ENCODE data around the gene KIF4A.

DNA sequence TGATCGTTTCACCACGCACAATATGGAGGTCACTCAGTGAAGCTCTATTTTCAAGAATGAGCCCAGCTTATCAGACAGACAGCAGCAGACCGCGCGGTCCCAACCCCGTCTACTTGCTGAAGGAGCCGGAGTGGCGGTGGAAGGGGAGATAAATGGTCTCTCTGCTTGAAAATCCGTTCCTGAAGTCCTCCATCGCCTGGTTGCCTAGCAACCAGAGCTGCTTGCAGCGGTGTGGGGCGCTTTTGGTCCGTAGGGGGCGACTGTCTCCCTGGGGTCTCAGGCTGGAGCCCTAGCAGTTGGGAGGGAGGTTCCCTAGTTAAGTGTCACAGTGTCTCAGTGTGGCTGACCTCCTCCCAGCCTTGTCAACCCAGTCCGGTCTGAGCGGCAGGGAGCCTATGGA, 146.4 kb downstream of the KIF4A start:
- no peak for TF ChIP-seq XRCC4 (IDR thresholded peaks at IDR 0.05; ENCODE audit: extremely low read depth, insufficient read depth, insufficient read length)
- TF ChIP-seq GABPA (tag; conservative IDR thresholded peaks at IDR 0.05; ENCODE audit: low read depth): no peak
- no peak for TF ChIP-seq ZNF253 (CRISPR knock-in tag; conservative IDR thresholded peaks at IDR 0.05)
- TF ChIP-seq, protein P1, sequence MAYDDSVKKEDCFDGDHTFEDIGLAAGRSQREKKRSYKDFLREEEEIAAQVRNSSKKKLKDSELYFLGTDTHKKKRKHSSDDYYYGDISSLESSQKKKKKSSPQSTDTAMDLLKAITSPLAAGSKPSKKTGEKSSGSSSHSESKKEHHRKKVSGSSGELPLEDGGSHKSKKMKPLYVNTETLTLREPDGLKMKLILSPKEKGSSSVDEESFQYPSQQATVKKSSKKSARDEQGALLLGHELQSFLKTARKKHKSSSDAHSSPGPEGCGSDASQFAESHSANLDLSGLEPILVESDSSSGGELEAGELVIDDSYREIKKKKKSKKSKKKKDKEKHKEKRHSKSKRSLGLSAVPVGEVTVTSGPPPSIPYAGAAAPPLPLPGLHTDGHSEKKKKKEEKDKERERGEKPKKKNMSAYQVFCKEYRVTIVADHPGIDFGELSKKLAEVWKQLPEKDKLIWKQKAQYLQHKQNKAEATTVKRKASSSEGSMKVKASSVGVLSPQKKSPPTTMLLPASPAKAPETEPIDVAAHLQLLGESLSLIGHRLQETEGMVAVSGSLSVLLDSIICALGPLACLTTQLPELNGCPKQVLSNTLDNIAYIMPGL (CRISPR knock-in tag; IDR thresholded peaks at IDR 0.05): no peak
- TF ChIP-seq SOX6 (IDR thresholded peaks at IDR 0.05): no peak
- TF ChIP-seq CBFB (CRISPR knock-in tag; IDR thresholded peaks at IDR 0.05): no peak

Measured in K562 (cell line).